Sigmoid colon (tissue), 4 donors: ENCODE measurements around the gene SLC17A7.

Experiments
- EP300 ChIP-seq, 4 donors: sonication (generic); formaldehyde crosslinking; IDR thresholded peaks; one replicate each; pipeline ENCODE4 v1.6.1; 2017; ENCODE audit warnings: antibody characterized with exemption in 4 of 4
- POLR2A ChIP-seq, 2 donors: fragments of 450-650 bp; IDR thresholded peaks; one replicate each; pipeline ENCODE4 v1.6.1; 2016; ENCODE audit warnings: antibody characterized with exemption in 2 of 2, mild to moderate bottlenecking in 2 of 2, moderate library complexity in 2 of 2
- POLR2AphosphoS5 ChIP-seq, 4 donors: sonication (generic); formaldehyde crosslinking; IDR thresholded peaks; one replicate each; pipeline ENCODE4 v1.6.1; 2017; ENCODE audit warnings: antibody characterized with exemption in 4 of 4
- TF ChIP-seq, protein P1 (sequence below), 4 experiments: fragments of 450-650 bp in 3 of 4; fragments of 200-600 bp in 1 of 4; IDR thresholded peaks; one replicate each; pipeline ENCODE4 v1.5.1; 2016 to 2019; ENCODE audit warnings: antibody characterized with exemption in 4 of 4, mild to moderate bottlenecking in 3 of 4, moderate library complexity in 2 of 4

DNA sequence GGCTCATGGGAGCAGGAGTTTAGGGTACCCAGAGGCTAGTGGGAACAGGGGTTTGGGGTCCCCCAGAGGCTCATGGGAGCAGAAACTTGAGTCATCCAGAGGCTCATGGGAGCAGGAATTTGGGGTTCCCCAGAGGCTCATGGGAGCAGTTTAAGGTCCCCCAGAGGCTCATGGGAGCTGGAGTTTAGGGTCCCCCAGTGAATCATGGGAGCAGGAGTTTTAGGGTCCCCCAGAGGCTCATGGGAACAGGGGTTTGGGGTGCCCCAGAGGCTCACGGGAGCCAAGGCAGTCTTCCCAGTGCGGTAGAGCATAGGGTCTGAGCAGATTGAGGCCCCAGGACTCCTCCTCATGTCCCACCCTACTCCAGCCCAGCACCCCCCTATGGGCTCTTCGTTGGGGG lies 24.0 kb upstream of the SLC17A7 start:
- TF ChIP-seq, protein P1, sequence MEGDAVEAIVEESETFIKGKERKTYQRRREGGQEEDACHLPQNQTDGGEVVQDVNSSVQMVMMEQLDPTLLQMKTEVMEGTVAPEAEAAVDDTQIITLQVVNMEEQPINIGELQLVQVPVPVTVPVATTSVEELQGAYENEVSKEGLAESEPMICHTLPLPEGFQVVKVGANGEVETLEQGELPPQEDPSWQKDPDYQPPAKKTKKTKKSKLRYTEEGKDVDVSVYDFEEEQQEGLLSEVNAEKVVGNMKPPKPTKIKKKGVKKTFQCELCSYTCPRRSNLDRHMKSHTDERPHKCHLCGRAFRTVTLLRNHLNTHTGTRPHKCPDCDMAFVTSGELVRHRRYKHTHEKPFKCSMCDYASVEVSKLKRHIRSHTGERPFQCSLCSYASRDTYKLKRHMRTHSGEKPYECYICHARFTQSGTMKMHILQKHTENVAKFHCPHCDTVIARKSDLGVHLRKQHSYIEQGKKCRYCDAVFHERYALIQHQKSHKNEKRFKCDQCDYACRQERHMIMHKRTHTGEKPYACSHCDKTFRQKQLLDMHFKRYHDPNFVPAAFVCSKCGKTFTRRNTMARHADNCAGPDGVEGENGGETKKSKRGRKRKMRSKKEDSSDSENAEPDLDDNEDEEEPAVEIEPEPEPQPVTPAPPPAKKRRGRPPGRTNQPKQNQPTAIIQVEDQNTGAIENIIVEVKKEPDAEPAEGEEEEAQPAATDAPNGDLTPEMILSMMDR (IDR thresholded peaks at IDR 0.05): no peak
- TF ChIP-seq POLR2A (IDR thresholded peaks at IDR 0.05) (no peak), EP300 (IDR thresholded peaks at IDR 0.05) (no peak), POLR2AphosphoS5 (IDR thresholded peaks at IDR 0.05) (no peak)
